Activated CD8-positive, alpha-beta memory T cell treated with anti-CD3 and anti-CD28 coated beads, Interleukin-2, amount 50 U/mL, for 4 hours (primary cell): ENCODE data around the gene FGF1.

ENCODE experiments used
- DNase-seq: peaks from one replicate; pipeline ENCODE4 v3.0.0-alpha.2; 2020

The FGF1 gene

GRCh38 chr5:142685418-142686209, at the start of gene FGF1:
Gene FGF1, minus strand, starts transcription at chr5:142686090. Its CDS starts 71,963 bp downstream, at chr5:142614127.
- DNase-seq: no peak

- no peak for DNase-seq
Measured at GRCh38 chr5:142727735-142728047, 41.8 kb upstream of the FGF1 start.

- no peak for DNase-seq
Measured at GRCh38 chr5:142726188-142726731, 40.4 kb upstream of the FGF1 start.

GRCh38 chr5:142725231-142726187, 39.6 kb upstream of the FGF1 start:
- no peak for DNase-seq

- DNase-seq: no peak
Measured at GRCh38 chr5:142724821-142725220, 38.9 kb upstream of the FGF1 start.

- DNase-seq: no peak
Measured at GRCh38 chr5:142722896-142723295, 37.0 kb upstream of the FGF1 start.

- DNase-seq: no peak
Measured at GRCh38 chr5:142722146-142722545, 36.3 kb upstream of the FGF1 start.

GRCh38 chr5:142720641-142721271, 34.9 kb upstream of the FGF1 start:
- DNase-seq: no peak

GRCh38 chr5:142719836-142720370, 34.0 kb upstream of the FGF1 start:
- DNase-seq: no peak

GRCh38 chr5:142717582-142718215, 31.8 kb upstream of the FGF1 start:
- no peak for DNase-seq

GRCh38 chr5:142716963-142717362, 31.1 kb upstream of the FGF1 start:
- peak; percentile 32 for DNase-seq

GRCh38 chr5:142715291-142715690, 29.4 kb upstream of the FGF1 start:
- no peak for DNase-seq

GRCh38 chr5:142713121-142713706, 27.3 kb upstream of the FGF1 start:
- DNase-seq: peak; percentile 90

- no peak for DNase-seq
Measured at GRCh38 chr5:142703153-142703552, 17.3 kb upstream of the FGF1 start.

GRCh38 chr5:142701673-142702311, 15.9 kb upstream of the FGF1 start:
- DNase-seq: no peak

- no peak for DNase-seq
Measured at GRCh38 chr5:142700566-142700965, 14.7 kb upstream of the FGF1 start.

- DNase-seq: peak; percentile 72
Measured at GRCh38 chr5:142699184-142699720, 13.4 kb upstream of the FGF1 start.

GRCh38 chr5:142698447-142699183, 12.7 kb upstream of the FGF1 start:
- no peak for DNase-seq

GRCh38 chr5:142697356-142698255, 11.7 kb upstream of the FGF1 start:
- DNase-seq: no peak
